GM20431 (cell line): ENCODE measurements around the gene DGCR6L.
"Not testable (repeated sequence)": the region's sequence is repeated elsewhere in the genome, so short reads cannot be mapped to it uniquely, and the experiment has no call there.

Experiments used
- in situ Hi-C: fragments of 300-500 bp; cut with MseI, MboI; formaldehyde crosslinking; loops from one replicate; pipeline ENCODE4 v1.15.0; 2020; ENCODE audit warnings: low sequenced_read_pairs; ENCODE audit not compliant: unreplicated experiment

DGCR6L gene

GRCh38 chr22:20328569-20328930 is 8.7 kb upstream of the DGCR6L start:
- in situ Hi-C loops: not testable (repeated sequence)

GRCh38 chr22:20325996-20326395 is 6.1 kb upstream of the DGCR6L start:
- in situ Hi-C loops: not testable (repeated sequence)

- in situ Hi-C loops: no loop called here
Observed at GRCh38 chr22:20324139-20324516, 4.3 kb upstream of the DGCR6L start.

GRCh38 chr22:20321552-20322211 is 1.8 kb upstream of the DGCR6L start:
- in situ Hi-C loops: not testable (repeated sequence)

GRCh38 chr22:20320659-20321551 is 1.0 kb upstream of the DGCR6L start:
- in situ Hi-C loops: not testable (repeated sequence)

GRCh38 chr22:20319041-20319744 is 667 bp downstream of the DGCR6L start:
- in situ Hi-C loops: no loop called here

- in situ Hi-C loops: not testable (repeated sequence)
Observed at GRCh38 chr22:20318043-20318688, 1.7 kb downstream of the DGCR6L start.

GRCh38 chr22:20317402-20318042 is 2.3 kb downstream of the DGCR6L start:
- in situ Hi-C loops: not testable (repeated sequence)

- in situ Hi-C loops: no loop called here
Observed at GRCh38 chr22:20316844-20317401, 2.9 kb downstream of the DGCR6L start.

- in situ Hi-C loops: no loop called here
Observed at GRCh38 chr22:20316217-20316843, 3.5 kb downstream of the DGCR6L start.

- in situ Hi-C loops: no loop called here
Observed at GRCh38 chr22:20315337-20316216, 4.3 kb downstream of the DGCR6L start.

GRCh38 chr22:20314741-20315336 is 5.0 kb downstream of the DGCR6L start:
- in situ Hi-C loops: not testable (repeated sequence)

GRCh38 chr22:20314206-20314605 is 5.7 kb downstream of the DGCR6L start:
- in situ Hi-C loops: not testable (repeated sequence)

GRCh38 chr22:20313306-20314077 is 6.4 kb downstream of the DGCR6L start:
- in situ Hi-C loops: not testable (repeated sequence)

GRCh38 chr22:20312396-20313191 is 7.3 kb downstream of the DGCR6L start:
- in situ Hi-C loops: no loop called here
